OCI-LY1 (cell line): ENCODE measurements around the gene USP10.

ENCODE experiments used
- H2AFZ ChIP-seq: fragments of 200-600 bp; sonication (generic), shearing (Covaris generic); 2 replicates; pipeline ENCODE4 v1.6.0; 2014; ENCODE audit warnings: antibody characterized with exemption, mild to moderate bottlenecking, low read length
- H3F3A ChIP-seq: fragments of 200-600 bp; sonication (generic), shearing (Covaris generic); 2 replicates; pipeline ENCODE4 v1.6.0; 2014; ENCODE audit warnings: mild to moderate bottlenecking, antibody characterized with exemption, low read length, moderate library complexity; ENCODE audit not compliant: insufficient read depth
- H3K27ac ChIP-seq: fragments of 200-600 bp; sonication (generic); 2 replicates; pipeline ENCODE4 v1.5.1; 2014; ENCODE audit warnings: low read length, mixed run types, mild to moderate bottlenecking, low read depth; ENCODE audit not compliant: poor library complexity, severe bottlenecking
- H3K27me3 ChIP-seq: fragments of 200-600 bp; sonication (generic); 2 replicates; pipeline ENCODE4 v1.6.0; 2014; ENCODE audit warnings: antibody characterized with exemption, mild to moderate bottlenecking, low read length, moderate library complexity; ENCODE audit not compliant: insufficient read depth
- H3K36me3 ChIP-seq: fragments of 200-600 bp; sonication (generic); 2 replicates; pipeline ENCODE4 v1.6.1; 2014; ENCODE audit warnings: mild to moderate bottlenecking, antibody characterized with exemption, low read length, moderate library complexity, mixed read lengths; ENCODE audit not compliant: insufficient read depth
- H3K4me1 ChIP-seq: fragments of 200-600 bp; sonication (generic); 2 replicates; pipeline ENCODE4 v1.5.1; 2014; ENCODE audit warnings: mild to moderate bottlenecking, low read length, moderate library complexity; ENCODE audit not compliant: insufficient read depth, severe bottlenecking
- H3K4me2 ChIP-seq: fragments of 200-600 bp; sonication (generic), shearing (Covaris generic); 2 replicates; pipeline ENCODE4 v1.6.1; 2014; ENCODE audit warnings: low read length
- H3K4me3 ChIP-seq: fragments of 200-600 bp; sonication (generic); 2 replicates; pipeline ENCODE4 v1.5.1; 2014; ENCODE audit warnings: low read length, low read depth, mild to moderate bottlenecking, mixed read lengths; ENCODE audit not compliant: poor library complexity, severe bottlenecking
- H3K79me2 ChIP-seq: fragments of 200-600 bp; shearing (Covaris generic); 2 replicates; pipeline ENCODE4 v1.6.1; 2016; ENCODE audit warnings: mixed run types, low read length, mixed read lengths; ENCODE audit not compliant: insufficient read depth
- H3K9ac ChIP-seq: fragments of 200-600 bp; sonication (generic), shearing (Covaris generic); 2 replicates; pipeline ENCODE4 v1.6.1; 2014; ENCODE audit warnings: mild to moderate bottlenecking, low read length, mixed read lengths
- H3K9me2 ChIP-seq: fragments of 200-600 bp; sonication (generic), shearing (Covaris generic); 2 replicates; pipeline ENCODE4 v1.6.1; 2014; ENCODE audit warnings: low read depth, mild to moderate bottlenecking, low read length, mixed read lengths
- H3K9me3 ChIP-seq: fragments of 200-600 bp; shearing (Covaris generic); 2 replicates; pipeline ENCODE4 v1.6.1; 2014; ENCODE audit warnings: low read length, mixed read lengths
- H4K20me1 ChIP-seq: fragments of 200-600 bp; sonication (generic), shearing (Covaris generic); 2 replicates; pipeline ENCODE4 v1.6.0; 2016; ENCODE audit warnings: mild to moderate bottlenecking, low read length; ENCODE audit not compliant: insufficient read depth
- EZH2 ChIP-seq: fragments of 200-600 bp; sonication (generic), shearing (Covaris generic); IDR thresholded peaks from 2 replicates; pipeline ENCODE4 v1.8.0; 2017; ENCODE audit warnings: borderline replicate concordance, mixed run types, mild to moderate bottlenecking, antibody characterized with exemption, low read length, moderate library complexity, mixed read lengths
- TF ChIP-seq, protein P1 (sequence below): fragments of 200-600 bp; sonication (generic), shearing (Covaris generic); IDR thresholded peaks from 2 replicates; pipeline ENCODE4 v1.5.1; 2017; ENCODE audit warnings: mild to moderate bottlenecking, antibody characterized with exemption, low read length, moderate library complexity, mixed read lengths

USP10 gene

DNA sequence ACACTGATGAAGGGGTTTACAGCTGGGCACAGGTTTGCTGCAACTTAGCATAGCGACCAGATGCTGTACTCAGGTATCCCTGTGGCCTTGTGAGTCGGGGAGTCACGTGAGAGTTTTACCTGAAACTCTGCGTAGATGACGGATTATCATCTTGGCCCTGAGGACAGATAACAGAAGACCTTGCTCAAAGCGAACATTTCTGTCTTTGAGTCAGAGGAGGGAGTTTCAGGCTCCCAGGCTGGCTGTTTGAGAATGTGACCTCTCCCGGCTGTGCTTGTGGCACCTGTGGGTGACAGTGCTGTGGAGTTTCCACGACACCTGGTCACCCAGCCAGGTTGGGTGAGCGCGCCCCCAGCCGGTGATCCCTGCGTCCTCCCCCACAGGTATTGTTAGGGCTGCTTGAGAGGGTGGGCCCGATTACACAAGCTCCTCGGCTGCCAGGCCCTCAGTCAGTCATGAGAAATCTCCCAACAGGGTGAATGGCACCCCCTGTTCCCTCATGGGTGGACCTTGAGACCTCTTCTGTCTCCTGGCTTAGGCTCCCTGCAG, 75.5 kb downstream of the USP10 start:
- no peaks in the 10 kb centered on the region for H3F3A ChIP-seq
- peaks cover 97% of the 10 kb centered on the region for H3K36me3 ChIP-seq
- H3K27ac ChIP-seq = no peak overlapping the region

DNA sequence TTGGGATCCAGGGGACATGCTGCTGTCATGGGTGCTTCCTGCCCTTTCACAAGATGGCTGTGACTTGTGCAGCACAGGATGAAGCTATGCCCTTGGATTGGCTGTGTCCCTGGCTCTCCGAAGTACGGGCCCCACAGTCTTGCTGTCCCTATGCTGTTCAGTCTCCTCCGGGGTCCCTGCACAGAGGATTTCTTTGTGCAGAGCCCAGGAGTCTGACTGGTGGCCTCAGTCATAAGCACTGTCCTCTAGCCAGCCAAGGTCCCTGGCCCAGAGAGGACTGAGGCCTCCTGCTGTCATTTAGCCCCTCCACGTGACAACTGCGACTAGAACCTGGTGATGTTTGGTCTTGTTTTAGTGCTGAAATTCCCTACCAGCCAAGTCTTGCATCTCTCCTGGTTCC, 77.6 kb downstream of the USP10 start:
- Histone ChIP-seq H3K4me1 (no peaks in the 10 kb centered on the region), H3K36me3 (peaks cover 82% of the 10 kb centered on the region), H3K79me2 (no peaks in the 10 kb centered on the region), H3K9me2 (no peaks in the 10 kb centered on the region), H3K4me3 (no peak overlapping the region), H3K4me2 (no peak overlapping the region), H2AFZ (no peak overlapping the region), H4K20me1 (no peaks in the 10 kb centered on the region), H3F3A (no peaks in the 10 kb centered on the region), H3K27me3 (no peaks in the 10 kb centered on the region), H3K9me3 (no peaks in the 10 kb centered on the region), H3K27ac (no peak overlapping the region), H3K9ac (no peak overlapping the region)
- TF ChIP-seq, protein P1, sequence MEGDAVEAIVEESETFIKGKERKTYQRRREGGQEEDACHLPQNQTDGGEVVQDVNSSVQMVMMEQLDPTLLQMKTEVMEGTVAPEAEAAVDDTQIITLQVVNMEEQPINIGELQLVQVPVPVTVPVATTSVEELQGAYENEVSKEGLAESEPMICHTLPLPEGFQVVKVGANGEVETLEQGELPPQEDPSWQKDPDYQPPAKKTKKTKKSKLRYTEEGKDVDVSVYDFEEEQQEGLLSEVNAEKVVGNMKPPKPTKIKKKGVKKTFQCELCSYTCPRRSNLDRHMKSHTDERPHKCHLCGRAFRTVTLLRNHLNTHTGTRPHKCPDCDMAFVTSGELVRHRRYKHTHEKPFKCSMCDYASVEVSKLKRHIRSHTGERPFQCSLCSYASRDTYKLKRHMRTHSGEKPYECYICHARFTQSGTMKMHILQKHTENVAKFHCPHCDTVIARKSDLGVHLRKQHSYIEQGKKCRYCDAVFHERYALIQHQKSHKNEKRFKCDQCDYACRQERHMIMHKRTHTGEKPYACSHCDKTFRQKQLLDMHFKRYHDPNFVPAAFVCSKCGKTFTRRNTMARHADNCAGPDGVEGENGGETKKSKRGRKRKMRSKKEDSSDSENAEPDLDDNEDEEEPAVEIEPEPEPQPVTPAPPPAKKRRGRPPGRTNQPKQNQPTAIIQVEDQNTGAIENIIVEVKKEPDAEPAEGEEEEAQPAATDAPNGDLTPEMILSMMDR = no peak
- TF ChIP-seq EZH2 = no peak

More for the DNA sequence above, 75.5 kb downstream of the USP10 start:
- Histone ChIP-seq H4K20me1 (no peaks in the 10 kb centered on the region), H3K27me3 (no peaks in the 10 kb centered on the region), H2AFZ (no peak overlapping the region), H3K9ac (no peak overlapping the region), H3K4me1 (no peaks in the 10 kb centered on the region), H3K4me3 (no peak overlapping the region), H3K9me3 (no peaks in the 10 kb centered on the region), H3K79me2 (no peaks in the 10 kb centered on the region), H3K9me2 (no peaks in the 10 kb centered on the region), H3K4me2 (no peak overlapping the region)
- TF ChIP-seq, protein P1 = no peak
- no peak for TF ChIP-seq EZH2

DNA sequence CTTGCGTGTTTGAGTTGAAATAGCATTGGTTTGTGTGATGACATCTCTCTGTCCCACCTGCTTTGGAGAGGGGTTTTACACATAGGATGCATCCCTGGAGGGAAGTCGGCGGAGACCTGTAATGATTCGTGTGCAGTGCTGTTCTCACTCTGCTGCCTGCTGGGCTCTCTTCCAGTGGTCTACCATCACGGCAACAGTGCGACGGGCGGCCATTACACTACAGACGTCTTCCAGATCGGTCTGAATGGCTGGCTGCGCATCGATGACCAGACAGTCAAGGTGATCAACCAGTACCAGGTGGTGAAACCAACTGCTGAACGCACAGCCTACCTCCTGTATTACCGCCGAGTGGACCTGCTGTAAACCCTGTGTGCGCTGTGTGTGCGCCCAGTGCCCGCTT, 78.9 kb downstream of the USP10 start:
- Histone ChIP-seq H3K9me2 (no peaks in the 10 kb centered on the region), H3K4me2 (no peak overlapping the region), H2AFZ (no peak overlapping the region), H4K20me1 (no peaks in the 10 kb centered on the region), H3F3A (no peaks in the 10 kb centered on the region), H3K4me3 (no peak overlapping the region), H3K4me1 (no peaks in the 10 kb centered on the region), H3K27me3 (no peaks in the 10 kb centered on the region), H3K9me3 (no peaks in the 10 kb centered on the region), H3K9ac (no peak overlapping the region), H3K79me2 (no peaks in the 10 kb centered on the region), H3K27ac (no peak overlapping the region), H3K36me3 (peaks cover 69% of the 10 kb centered on the region)
- TF ChIP-seq, protein P1 = no peak
- TF ChIP-seq EZH2 = no peak
